GM12891 (cell line): Measurements from ENCODE around the gene CCDC137.

Experiments
- POLR2A ChIP-seq: IDR thresholded peaks from 2 replicates; pipeline ENCODE4 v1.6.1; 2011; ENCODE audit warnings: low read depth, low read length, control low read depth
- POLR2AphosphoS5 ChIP-seq: IDR thresholded peaks from 2 replicates; pipeline ENCODE4 v1.6.1; 2011; ENCODE audit warnings: low read depth, low read length, control low read depth

DNA sequence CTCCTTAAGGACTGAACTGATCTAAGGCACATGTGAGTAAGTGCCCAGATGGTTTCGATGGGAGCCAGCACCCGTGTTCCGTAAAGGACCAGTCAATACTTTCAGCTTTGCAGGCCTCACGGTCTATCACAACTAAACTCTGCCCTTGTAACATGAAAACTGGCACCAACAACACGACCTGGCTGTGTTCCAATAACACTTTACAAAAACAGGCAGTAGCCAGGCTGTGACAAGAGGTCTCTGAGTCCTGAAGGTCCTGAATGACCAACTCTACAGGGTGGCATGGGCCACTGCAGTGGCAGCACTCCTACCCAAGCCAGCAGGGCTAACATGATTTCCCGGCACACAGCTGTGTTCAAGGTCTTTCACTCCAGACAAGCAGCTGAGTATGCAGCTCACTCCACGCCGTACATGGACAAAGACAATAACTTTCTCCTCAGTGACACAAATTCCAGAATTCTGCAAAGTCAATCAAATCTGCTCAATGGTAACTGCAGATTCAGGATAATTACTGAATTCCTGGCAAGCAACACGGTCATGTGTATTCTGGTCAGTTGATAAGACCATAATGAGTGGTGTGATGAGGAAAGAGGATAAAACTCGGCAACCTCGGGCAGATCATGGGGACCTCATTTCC lies 44.9 kb upstream of the CCDC137 start:
- TF ChIP-seq POLR2A (no peak), POLR2AphosphoS5 (no peak)
